GM18873 (cell line): ENCODE data around the gene RPL29.
"Not testable (repeated sequence)": the region's sequence is repeated elsewhere in the genome, so short reads cannot be mapped to it uniquely, and the experiment has no call there.

Experiments
- ATAC-seq: cut with Tn5 transposase; IDR thresholded peaks from one replicate; pipeline ENCODE4 v1.9.1; 2021; ENCODE audit warnings: mild to moderate bottlenecking, moderate library complexity, moderate number of reproducible peaks; ENCODE audit not compliant: unreplicated experiment, low FRiP score

The RPL29 gene

DNA sequence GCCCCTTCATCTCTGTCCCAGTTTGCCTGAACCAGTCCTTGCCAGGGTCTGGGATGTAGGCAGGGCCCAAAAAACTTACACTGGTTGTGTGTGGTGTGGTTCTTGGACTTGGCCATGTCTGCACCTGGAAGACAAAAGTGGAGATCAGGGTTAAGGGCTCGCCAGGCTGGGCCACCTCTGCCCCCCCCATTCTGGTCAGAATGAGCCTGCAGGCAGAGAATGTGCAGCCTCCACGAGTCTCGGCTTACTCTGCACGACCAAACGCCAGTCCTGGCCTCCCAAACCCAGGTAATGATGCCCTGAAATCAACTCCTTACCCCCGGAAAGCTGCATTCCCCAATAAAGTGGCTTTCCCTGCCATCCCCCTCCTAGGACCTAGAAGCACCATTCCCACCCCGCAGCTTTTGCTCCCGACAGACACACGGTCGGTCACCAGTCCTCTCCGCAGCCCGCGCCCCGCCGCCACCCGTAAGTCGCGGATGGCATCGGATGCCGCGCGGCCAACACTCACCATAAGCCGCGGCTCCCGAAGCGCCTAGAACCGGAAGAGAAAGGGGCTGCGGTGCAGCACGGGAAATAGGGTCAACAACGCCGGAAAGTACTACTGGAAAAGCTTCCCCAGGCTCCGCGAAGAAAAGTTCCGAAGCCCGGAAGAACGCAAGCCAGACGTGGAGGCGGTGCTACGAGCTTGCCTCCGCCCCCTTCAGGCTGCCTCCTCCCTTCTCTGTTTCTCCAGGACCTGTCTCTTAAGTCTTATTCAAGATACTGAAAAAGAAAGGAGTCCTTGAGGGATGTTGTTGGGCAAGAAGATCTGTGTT is at the start of gene RPL29:
Gene RPL29 (minus strand): TSS at position 550 of the 818 bp plus-strand sequence. CDS start 434 bp downstream, at position 116.
- peak; percentile 80 for ATAC-seq

DNA sequence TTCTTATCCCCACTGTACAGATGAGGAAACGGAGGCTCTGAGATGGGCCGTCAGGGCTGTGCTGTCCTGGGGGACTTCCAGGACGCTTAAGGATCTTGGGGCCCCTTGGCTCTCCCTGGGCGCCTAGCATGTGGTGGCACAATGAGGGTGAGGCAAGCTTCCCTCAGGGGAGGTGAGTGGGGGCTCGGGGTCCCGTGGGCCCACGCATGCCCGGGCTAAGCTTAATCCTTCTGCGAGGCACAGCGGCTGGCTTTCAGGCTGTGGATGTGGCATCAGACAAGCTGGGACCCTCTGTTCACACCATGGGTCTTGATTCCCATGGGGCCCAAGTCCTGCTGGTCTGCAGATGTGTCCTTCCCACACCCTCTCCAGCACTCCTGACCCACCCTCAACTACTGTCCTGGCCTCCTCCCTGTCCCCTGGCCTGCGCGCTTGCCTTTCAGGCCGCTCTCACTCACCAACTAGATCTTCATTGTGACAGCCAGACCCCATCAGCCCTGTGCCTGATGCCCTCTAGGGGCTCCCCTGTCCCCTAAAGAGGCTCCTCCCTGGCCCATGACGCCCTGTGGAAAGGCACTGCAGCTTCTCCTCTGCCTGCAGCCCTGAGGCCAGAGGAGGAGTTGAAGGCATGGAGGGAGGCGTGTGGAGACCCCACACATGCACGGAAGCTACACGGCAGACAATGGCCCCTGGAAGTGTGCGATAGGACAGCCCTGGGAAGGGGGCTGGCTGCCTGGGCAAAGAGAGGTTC is 49.3 kb upstream of the RPL29 start:
- ATAC-seq: no peak

DNA sequence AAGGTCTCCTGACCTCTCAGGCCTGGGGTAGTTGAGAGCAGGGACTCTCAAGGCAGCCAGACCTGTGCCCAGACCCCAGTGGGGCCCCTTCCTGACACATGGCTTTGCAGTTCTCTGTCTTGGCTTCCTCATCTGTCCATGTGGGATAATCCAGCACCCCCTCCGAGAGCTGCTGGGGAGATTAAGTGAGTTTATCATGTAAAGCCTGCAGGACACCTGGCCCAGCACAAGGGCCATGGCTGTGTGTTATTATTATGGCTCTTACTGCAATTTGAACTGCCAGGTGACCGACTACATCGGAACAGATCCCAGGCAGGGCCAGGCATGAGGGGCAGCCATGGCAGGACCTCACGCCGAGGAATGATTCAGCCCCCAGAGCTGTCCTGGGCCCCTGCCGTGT is 48.1 kb upstream of the RPL29 start:
- ATAC-seq: no peak

DNA sequence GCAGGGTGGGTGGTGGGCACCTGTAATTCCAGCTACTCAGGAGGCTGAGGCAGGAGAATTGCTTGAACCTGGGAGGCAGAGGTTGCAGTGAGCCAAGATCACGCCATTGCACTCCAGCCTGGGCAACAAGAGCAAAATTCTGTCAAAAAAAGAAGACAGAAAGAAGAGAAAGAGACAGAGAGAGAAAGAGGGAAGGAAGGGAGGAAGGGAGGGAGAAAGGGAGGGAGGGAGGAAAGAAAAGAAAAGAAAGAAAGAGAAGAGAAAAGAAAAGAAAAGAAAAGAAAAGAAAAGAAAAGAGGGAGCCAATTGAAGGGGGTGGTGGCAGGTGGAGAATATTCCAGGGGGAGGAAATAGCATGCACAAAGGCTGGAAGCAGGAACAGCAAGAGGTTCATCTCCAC is 47.3 kb upstream of the RPL29 start:
- ATAC-seq: not testable (repeated sequence)

DNA sequence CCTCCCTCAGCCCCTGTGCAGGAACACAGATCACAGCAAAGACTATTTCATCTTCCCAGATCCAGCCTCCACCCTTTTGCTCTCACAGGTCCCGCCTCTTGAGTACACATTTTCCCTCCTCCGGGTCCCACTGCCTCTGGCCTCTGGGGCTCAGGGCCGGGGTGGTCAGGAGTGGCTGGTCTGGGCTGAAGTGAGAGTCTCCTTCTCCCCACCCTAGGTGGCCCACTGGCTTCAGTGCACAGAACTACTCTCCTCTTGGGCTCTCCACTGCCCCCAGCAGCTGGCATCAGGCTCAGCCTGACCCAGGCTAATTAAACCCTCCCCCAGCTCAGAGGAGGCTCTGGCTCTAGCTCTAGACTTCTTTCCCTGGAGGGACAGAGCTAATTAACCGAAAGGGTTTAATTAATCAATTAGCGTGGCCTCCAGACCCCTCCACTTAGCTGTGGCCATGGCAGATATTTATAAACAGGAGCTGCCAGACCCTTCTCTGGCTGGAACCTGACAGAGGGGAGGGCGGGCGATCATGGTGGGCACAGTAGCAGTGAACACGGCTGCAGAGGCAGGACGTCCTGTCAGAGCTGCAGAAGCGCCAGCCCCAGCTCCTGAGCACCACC is 45.5 kb upstream of the RPL29 start:
- ATAC-seq: no peak

DNA sequence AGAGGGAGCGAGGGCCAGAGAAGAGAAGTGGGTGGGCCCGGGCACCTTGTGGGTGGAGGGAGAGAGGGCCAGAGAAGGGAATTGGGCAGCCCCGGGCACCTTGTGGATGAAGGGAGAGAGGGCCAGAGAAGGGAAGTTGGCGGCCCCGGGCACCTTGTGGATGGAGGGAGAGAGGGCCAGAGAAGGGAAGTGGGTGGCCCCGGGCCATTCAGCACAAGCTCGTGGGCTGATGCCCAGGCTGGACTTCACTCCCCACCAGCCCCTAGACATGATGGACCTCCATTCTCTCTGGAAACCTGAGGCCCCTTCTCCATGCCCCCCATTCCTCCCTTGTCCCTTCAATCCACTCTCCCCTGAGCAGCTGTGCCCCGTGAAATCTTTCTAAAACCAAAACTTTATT is 44.9 kb upstream of the RPL29 start:
- no peak for ATAC-seq

DNA sequence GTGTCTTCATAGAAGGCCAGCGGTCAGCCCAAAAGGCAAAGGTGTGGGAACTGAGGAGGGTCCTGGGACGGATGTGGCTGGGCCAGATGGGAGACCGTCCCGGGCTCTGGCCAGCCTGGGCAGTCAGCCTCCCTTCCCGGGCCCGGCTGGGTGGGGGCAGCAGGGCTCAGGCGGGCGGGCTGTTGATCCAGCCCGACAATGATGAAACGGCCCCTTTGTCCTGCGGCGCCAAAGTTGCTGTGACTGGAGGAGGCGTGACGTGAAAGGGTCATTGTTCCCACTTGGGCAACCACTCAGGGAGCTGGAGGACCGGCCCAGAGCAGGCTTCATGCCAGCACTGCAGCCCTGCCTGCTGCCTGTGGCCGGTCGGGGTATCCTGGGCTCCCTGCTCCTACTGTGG is 44.2 kb upstream of the RPL29 start:
- no peak for ATAC-seq

DNA sequence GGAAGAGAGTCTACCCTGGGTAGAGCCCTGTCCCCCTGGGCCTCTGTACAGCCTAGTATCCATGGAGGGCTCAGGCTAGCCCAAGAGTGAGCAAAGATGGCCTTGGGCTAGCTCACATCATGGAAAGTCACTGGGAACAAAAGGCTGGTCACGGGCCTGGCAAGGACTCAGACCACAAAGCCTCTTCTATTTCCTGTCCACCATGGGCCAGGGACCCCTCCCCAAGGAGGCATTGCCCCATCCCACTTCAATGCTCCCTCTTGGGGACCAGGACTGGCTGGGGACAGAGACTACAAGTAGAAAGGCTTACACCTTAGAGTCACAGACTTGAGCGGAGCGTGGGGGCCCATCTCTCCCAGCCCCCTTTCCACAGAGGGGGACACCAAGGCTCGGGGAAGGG is 43.7 kb upstream of the RPL29 start:
- no peak for ATAC-seq

DNA sequence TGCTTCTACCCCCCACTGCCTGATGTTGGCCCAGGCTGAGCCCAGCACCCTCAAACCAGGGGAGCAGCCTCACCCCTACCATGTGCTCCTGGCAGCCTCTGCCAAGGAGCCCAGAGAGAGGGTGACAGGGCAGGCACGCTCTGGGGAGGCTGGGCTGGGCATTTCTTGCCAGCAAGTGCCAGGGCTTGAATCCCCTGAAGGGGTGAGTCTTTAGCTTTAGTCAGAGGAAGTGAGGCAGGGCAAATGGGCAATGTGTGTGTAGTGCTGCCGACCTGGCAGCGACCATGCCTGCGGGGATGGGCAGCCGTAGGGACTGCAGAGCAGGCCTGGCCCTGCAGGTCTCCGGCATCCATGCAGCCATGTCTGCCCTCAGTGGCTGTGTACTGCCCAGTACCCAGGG is 42.5 kb upstream of the RPL29 start:
- no peak for ATAC-seq

DNA sequence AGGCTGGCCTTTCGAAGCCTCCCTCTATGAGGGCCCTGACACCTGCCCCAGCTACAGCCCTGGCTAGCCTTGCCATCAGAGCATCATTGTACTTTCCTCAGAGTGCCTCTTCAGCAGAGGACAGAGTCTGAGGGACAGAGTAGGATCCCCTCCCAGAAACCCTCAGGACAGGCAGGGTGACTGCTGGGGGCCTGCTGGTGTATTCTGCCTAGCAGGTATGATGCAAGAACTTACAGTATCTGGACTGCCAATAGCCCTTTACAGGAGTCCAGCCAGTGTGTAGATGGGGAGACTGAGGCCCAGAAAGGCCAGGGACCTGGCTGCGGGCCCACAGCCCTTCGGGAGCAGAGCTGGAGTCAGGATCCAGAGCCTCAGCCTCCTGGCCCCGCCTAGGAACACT is 41.6 kb upstream of the RPL29 start:
- ATAC-seq: no peak

DNA sequence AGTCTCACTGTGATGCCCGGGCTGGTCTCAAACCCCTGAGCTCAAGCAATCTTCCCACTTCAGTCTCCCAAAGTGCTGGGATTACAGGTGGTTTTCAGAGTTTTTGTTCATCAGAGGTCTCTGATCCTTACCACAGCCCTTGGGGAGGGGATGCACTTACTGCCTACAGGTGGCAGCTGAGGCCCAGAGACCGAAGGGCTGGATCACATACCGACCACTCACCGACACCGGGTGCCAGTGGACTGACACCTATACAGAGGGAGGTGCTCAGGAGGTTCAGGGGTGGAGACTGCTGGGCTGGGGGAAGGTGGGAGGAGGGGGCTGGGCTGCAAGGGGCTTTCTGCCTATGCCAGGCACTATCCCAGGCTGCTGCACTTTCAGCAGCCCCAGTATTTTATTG is 41.1 kb upstream of the RPL29 start:
- no peak for ATAC-seq

DNA sequence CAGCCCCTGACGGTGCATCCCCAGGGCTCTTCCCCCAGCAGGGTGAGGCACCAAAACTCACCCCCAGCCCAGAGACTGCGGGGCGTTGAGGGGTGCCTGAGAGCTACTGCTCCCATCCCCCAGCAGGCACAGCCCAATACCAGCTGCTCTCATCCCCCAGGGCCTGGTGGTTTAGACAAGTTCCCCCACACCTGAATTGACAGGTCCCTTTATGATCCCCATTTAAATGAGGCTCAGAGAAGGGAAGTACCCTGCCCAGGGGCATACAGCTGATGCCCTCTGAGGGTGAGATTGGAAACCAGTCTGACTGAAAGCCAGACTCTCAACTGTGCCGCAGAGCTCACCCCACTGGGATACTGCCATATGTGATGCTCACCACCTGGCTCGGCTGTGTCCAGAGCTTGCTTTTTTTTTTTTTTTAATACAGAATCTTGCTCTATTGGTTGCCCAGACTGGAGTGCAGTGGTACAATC is 40.6 kb upstream of the RPL29 start:
- peak; percentile 81 for ATAC-seq

DNA sequence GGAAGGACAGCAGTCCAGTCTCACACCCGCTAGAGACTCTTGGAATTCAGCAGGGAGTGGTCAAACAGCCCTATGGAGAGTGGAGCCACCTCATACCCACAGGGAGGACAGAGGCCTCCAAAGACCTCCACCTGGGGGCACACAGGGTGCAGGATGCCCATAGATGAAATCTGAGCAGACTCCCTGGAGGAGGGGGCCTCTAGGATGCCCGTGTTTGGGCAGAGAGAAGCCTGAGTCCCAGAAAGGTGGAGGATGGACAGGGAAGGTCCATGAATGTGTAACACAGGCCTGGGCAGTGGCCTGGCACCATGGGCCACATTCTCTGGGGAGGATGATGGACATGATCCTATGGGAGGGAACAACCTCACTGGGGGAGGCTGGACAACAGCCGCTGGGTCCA is 39.0 kb upstream of the RPL29 start:
- no peak for ATAC-seq

DNA sequence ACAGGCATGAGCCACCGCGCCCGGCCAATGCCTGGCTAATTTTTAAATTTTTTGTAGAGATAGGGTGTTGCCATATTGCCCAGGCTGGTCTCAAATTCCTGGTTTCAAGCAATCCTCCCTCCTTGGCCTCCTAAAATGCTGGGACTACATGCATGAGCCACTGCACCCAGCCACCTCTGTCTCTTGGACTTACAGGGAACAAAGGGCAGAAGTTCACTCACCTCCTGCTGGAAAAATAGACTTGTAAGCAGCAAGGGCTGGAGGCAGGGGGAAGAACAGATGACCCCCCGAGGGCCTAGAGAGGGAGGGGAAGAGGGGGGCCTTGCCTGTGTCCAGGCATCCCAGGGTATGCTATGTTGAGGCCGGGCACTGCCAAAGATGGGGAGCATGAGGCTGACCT is 38.5 kb upstream of the RPL29 start:
- ATAC-seq: no peak

DNA sequence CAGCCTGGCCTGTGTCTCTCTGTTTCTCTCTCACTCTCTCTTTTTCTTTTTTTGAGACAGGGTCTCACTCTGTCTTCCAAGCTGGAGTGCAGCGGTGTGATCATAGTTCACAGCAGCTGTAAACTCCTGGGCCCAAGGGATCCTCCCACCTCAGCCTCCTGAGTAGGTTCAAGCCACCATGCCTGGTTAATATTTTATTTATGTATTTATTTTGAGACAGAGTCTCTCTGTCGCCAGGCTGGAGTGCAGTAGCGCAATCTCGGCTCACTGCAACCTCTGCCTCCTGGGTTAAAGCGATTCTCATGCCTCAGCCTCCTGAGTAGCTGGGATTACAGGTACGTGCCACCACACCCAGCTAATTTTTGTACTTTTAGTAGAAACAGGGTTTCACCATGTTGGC is 38.1 kb upstream of the RPL29 start:
- not testable (repeated sequence) for ATAC-seq

DNA sequence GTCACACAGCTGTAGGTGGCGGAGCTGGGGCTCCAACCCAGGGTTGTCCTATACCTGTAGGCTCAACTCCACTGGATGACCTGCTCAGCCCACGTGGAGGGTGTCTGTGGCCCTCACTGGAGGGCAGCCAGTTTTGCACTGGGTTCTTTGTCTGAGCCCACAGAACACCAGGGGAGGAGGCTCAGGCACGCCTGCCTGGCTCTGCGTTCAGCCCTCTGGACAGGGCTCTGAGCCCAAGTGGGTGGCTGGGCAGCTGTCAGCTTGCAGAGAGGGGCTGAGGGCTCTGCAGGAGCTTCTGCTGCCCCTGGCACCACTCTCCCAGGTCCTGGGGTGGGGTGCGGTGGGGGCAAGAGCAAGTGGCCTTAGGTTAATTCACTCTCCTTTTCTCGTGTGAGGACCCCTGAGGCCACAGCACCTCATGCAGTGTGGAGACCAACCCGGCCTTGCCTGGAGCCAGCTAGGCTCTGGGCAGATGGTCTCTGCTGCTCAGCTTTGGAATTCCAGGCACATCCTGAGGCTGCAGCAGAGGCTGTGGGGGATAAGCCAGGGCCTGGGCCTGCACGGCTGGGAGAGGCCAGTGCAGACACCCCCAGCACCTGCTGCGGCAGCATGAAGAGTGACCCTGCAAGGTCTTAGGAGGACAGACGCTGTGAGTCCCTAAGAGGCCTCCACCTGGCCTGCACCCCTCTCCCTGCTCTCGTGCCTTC is 37.2 kb upstream of the RPL29 start:
- no peak for ATAC-seq

DNA sequence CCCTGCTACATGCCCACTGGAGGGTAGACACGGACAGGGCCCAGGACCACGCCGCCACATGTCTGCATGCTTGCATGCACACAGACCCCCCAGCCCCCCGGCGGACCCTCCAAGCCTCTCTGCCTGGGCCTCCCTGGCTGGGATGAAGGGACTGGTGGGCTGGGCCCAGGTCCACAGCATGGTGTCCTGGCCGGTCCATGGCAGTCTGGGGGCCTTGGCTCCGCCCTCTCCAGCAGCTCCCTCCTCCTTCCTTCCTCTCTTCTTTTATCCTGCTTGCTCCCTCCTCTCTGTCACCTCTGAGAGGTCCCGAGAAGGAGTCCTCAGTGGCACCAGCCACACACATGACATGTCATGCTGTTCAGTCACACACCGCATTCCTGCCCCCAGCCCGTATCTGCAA is 36.2 kb upstream of the RPL29 start:
- ATAC-seq: no peak

DNA sequence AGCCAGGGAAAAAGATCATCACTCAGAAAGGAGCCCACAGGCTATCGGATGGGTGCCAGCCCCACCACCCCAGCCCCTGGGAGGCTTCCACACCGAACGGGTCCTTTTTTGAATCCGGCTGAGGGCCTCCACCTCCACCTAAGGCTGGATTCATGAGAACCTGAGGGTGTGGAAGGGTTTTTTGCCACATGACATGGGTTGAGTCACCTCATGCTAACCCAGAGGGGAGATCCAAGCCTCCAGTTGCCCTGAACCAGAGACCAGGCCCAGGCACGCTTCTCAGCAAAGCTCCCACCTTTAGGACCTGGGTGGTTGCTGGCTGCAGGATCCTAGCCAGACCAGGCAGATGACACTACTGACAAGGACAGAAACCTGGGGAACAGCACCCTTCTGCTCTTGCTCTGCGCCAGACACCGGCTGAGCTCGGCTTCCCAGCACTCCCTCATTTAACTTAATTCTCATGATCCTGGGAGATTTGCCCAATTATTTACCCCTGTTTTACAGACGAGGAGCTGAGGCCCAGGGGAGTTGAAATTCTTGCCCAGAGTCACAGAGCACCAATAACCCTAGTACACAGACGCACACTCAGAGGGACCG is 35.1 kb upstream of the RPL29 start:
- ATAC-seq: no peak

DNA sequence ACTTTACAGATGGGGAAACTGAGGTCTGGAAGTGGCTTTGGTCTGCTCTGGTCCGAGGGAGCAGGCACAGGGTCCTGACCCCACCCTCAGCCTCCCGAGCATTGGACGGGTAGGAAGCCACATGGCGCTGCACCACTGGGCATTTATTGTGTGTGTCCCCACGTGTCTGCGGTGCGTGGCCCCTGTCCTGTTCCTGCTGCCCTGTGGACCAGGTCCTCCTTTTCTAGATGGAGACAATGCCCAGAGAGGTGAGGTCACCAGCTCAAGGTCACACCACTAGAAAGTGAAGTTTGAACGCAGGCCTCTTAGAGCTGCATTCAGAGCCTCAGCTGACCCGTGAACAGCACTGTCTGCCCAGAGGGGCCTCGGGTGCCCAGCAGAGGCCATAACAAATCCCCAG is 33.8 kb upstream of the RPL29 start:
- ATAC-seq: no peak

DNA sequence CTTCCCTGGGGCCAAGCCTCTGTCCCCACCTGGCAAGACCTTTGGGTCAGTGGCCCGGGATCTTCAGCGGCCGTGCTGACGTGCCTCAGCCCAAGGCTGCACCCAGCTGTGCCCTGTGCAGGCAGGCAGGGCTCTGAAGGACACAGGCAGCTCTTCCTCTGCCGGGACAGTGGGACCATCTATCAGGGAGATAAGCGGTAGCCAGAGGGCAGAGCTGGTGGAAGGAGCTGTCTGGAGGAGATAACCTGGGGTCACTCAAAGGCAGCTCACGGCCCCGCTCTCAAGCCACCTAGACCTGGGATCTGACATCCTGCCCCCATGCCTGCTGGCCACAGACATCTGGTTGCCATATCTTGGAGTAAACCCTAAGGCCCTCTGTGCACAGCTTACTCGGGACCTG is 33.4 kb upstream of the RPL29 start:
- ATAC-seq: no peak
